HG02938 (cell line): ENCODE results near the gene KCNN1.

ENCODE experiments used
- ATAC-seq: cut with Tn5 transposase; IDR thresholded peaks from one replicate; pipeline ENCODE4 v1.9.1; 2021; ENCODE audit warnings: mild to moderate bottlenecking, moderate library complexity; ENCODE audit not compliant: unreplicated experiment

Gene KCNN1

DNA sequence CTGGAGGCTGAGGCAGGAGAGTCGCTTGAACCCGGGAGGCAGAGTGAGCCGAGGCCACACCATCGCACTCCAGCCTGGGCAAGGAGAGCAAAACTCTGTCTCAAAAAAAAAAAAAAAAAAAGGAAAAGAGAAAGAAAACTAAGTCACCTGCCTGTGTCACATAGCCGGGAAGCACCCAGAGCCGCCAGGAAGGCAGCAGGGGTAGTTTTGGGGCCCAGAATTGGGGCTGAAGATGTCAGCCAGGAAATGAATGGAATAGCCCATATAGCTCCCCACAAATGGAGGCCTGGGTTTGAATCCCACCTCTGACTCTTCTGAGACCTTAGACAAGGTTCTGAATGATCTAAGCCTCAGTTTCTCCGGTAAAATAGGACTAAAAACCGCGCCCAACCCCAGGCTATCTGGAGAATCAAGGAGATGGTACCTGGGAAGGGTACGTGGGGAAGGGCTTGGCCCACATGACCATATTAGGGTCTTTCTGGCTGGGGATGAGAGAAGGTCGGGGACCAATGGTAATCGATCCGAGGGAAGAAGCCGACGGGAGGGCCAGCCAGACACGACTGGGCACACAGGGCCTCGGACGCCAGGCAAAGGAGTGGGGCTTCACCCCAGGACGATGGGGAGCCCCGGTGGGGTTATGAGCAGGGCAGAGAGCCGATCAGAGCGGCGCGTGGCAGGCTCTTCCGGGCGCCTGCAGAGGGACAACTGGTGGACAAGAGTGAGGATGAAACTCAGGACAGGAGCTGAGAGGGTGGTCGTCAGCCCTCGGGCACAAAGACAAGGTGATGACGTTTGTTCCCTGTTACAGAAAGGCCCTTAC is 19.7 kb upstream of the KCNN1 start:
- ATAC-seq, result peak; percentile 21

- ATAC-seq, result peak; percentile 49
Measured at GRCh38 chr19:17947815-17948513, 18.9 kb upstream of the KCNN1 start.

GRCh38 chr19:17948514-17948900 is 18.4 kb upstream of the KCNN1 start:
- ATAC-seq, result no peak

DNA sequence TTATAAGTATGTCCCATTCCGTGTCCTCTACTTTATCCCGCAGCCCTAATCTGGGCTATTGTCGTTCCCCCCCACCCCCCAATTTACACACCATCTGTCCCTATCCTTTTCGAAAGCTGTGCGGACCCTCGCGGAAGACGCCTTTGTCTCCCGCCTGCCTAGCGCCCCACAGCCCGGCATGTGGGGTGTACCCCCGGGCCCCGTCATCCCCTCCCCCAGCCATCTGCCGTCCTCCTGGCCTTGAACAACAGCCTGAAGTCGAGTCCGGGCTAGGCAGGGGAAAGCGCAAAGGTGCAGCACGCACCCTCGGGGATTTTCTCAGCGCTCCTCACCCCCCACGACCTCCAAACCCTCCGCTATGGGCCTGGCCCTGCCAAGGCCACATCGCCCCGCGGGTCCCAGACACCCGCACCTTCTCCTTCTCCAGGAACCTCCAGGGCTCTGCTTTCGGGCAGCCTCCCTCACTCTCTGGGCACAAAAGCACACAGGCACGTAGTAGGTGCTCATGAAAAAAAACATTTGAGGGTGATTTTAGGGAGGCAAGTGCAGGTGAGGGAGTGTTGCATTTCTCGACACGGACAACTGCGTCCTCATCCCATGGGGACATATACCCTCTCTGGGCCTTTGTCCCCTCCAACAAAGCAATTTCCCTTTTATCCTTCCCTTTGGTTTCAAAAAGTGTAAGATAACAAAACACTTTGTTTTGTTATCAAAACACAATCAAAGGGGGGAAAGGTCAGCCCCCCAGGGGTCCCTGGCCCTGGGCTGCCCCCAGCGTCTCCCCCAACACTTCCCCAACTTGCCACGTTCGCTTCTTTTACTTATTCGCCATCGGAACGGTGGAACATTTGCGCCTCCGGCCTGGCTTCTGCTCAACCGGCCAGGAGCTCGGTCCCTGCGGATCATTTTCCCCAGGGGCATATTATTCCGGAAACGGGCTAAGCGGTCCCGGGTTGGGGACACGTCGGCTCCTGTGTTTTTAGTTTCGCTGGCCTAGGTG is 17.7 kb upstream of the KCNN1 start:
- ATAC-seq, result no peak

- no peak for ATAC-seq
Measured at GRCh38 chr19:17949956-17950309, 17.0 kb upstream of the KCNN1 start.

DNA sequence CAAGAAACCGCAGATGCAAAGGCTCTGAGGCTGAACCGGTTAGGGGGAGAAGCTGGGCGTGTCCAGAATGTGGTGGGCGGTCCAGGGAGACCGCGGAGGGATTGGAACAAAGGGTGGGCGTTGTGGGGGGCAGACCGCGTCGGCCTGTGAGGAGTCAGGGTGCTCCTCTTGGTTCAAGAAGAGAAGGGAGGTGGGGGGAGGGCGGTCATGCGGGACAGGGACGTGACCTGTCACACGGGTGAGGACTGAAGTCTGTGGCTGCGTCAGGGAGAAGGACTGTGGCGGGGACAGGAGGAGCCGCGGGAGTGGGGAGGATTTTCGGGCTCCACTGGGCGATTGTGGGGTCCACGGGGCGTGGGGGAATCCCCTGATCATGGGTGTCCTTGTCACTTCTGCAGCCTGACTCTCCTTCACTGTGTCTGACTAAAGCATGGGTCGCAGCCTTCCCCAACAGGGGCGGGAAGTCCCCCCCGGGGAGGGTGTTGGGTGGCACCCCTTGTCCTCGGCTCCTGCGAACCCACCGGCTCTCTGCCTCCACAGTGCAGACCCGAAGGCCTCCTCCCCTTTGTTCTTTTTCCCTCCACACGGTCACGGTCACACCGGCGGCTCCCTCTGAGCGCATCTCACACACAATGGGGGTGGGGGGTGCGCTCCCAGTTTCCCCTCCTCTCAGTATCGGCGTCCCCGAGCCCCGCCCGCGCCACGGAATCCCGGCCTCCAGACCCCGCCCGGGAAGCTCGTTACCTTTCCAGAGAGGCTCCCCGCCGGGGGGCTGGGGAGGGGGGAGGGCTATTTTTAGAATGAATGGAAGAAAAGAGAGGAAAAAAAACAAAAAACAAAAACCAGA is 16.4 kb upstream of the KCNN1 start:
- ATAC-seq, result no peak

DNA sequence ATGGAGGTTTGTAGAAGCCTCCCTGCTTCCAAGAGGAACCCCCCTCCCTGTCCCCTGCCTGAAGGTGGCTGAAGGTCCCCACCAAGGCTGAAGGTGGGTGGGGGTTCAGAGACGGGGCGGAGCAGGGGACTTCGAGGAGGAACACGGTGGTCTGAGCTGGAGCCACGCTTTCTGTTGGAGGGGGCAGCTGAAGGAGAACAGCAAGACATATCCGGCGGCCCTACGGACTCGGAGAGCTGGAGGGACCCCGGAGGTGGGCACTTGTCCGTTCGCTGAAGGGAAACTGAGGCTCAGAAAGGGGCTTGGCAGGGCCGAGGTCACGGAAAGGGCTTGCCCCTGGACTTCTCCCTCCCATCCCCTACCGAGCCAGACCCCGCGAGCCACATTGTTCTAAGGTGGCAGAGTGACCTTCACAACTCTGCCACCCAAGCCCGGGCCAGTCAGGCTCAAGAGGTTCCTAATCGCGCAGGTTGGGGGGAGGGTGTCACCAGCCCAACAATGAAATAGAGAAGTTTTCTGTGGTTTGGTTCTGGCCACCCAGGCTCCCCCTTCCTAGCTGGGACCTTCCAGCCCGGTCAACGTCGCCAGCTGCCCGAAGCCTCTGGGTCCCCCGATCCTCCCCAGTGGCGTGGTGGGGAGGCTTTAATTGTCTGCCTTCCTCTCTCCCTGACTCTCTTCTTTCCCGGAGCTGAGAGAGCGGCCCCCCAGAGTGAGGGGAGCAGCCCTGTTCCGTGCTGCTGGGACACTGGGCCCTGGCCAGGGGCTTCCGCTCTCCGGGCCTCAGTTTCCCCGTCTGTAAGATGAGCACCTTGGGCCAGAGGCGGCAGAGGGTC is 15.5 kb upstream of the KCNN1 start:
- ATAC-seq, result no peak

GRCh38 chr19:17951990-17952976 is 14.6 kb upstream of the KCNN1 start:
- ATAC-seq, result no peak

DNA sequence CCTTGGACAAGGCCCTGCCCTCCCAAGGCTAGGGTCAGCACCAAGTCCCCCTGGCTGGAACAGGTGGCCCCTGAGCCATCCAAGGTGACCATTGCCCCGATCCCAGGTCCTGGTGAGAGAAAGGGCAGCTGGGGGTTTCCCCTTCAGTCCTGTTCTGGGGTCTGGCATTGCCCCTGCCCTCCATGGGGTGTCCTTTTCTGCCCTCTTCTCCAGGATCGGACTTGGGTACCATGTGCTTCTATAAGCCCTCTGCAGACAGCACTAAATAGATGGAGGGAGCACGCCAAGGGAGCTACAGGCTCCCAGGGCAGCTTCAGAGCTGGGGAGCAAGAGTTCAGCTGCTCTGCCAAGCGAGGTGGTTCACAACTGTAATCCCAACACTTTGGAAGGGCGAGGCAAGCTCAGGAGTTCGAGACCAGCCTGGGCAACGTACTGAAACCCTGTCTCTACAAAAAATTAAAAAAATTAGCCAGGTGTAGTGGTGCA is 13.5 kb upstream of the KCNN1 start:
- no peak for ATAC-seq

GRCh38 chr19:17953869-17954268 is 13.0 kb upstream of the KCNN1 start:
- ATAC-seq, result no peak

DNA sequence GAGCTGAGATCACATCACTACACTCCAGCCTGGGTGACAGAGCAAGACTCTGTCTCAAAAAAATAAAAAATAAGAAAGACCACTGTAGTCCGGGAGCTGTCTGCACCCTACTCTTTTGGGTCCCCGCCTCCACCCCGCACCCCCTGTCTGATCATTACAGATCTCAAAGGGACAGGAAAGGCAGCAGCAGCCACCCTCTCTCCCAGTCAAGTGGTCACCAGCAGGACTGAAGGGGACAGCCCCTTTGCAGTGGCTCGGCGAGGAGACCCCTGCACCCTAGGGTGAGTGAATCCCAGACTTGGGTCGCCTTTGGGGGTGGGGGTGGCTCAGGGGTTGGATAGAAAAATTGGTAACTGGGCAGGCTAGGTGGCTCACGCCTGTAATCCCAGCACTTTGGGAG is 12.5 kb upstream of the KCNN1 start:
- no peak for ATAC-seq

- no peak for ATAC-seq
Measured at GRCh38 chr19:17957149-17957849, 9.6 kb upstream of the KCNN1 start.

DNA sequence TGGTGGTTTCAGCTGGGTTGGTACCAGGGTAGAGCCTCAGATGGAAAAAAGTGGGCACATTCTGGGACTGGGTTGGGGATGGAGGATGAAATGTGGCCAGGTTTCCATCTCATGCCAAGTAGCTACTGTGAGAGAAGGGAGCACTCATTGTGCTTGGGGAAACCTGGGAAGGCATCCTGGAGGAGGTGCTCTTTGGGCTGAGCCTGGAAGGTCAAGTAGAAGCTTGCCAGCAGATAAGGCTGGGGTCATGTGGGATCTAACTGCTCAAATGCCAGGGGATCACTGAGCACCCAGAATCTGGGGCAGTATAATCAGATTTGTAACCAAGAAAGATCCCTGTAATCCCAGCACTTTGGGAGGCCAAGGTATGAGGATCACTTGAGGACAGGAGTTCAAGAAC is 9.0 kb upstream of the KCNN1 start:
- no peak for ATAC-seq

GRCh38 chr19:17963936-17964691 is 2.8 kb upstream of the KCNN1 start:
- no peak for ATAC-seq

GRCh38 chr19:17965370-17966128 is 1.4 kb upstream of the KCNN1 start:
- no peak for ATAC-seq

- no peak for ATAC-seq
Measured at GRCh38 chr19:17966129-17966483, 801 bp upstream of the KCNN1 start.
